Mesendoderm (in vitro differentiated cells): ENCODE data around the gene ADAMTS16.

Experiments
- DNase-seq: peaks from one replicate; pipeline ENCODE4 v3.0.0; 2013
- H2AK5ac ChIP-seq: 2 replicates; pipeline ENCODE4 v1.6.1; 2013; ENCODE audit warnings: low read length, inconsistent platforms
- H2BK120ac ChIP-seq: 2 replicates; pipeline ENCODE4 v1.6.1; 2013; ENCODE audit warnings: low read depth, mild to moderate bottlenecking, low read length, moderate library complexity, mixed read lengths
- H2BK15ac ChIP-seq: replicated peaks from 2 replicates; pipeline ENCODE4 v1.6.1; 2013; ENCODE audit warnings: low read depth, mild to moderate bottlenecking, moderate library complexity
- H2BK5ac ChIP-seq: 2 replicates; pipeline ENCODE4 v1.6.1; 2013; ENCODE audit warnings: low read length, inconsistent platforms
- H3K18ac ChIP-seq: 2 replicates; pipeline ENCODE4 v1.6.1; 2013; ENCODE audit warnings: mild to moderate bottlenecking, low read length, mixed read lengths
- H3K23ac ChIP-seq: one replicate; pipeline ENCODE4 v1.6.1; 2013; ENCODE audit warnings: low read length
- H3K27ac ChIP-seq: 2 replicates; pipeline ENCODE4 v1.5.1; 2013; ENCODE audit warnings: low read depth, mild to moderate bottlenecking, inconsistent platforms, low read length, moderate library complexity
- H3K27me3 ChIP-seq: 2 replicates; pipeline ENCODE4 v1.6.1; 2013; ENCODE audit warnings: low read length, control low read depth, mild to moderate bottlenecking, inconsistent platforms; ENCODE audit not compliant: insufficient read depth, poor library complexity
- H3K36me3 ChIP-seq: 2 replicates; pipeline ENCODE4 v1.6.1; 2013; ENCODE audit warnings: low read length, inconsistent platforms; ENCODE audit not compliant: control insufficient read depth, insufficient read depth
- H3K4ac ChIP-seq: one replicate; pipeline ENCODE4 v1.6.1; 2013; ENCODE audit warnings: low read depth, mild to moderate bottlenecking, low read length, moderate library complexity
- H3K4me1 ChIP-seq: 2 replicates; pipeline ENCODE4 v1.6.1; 2013; ENCODE audit warnings: low read depth, low read length, inconsistent platforms; ENCODE audit not compliant: control insufficient read depth
- H3K4me2 ChIP-seq: 2 replicates; pipeline ENCODE4 v1.6.1; 2013; ENCODE audit warnings: low read length
- H3K4me3 ChIP-seq: 2 replicates; pipeline ENCODE4 v1.5.1; 2013; ENCODE audit warnings: mild to moderate bottlenecking, low read length
- H3K56ac ChIP-seq: one replicate; pipeline ENCODE4 v1.6.1; 2013; ENCODE audit warnings: low read length
- H3K79me1 ChIP-seq: 2 replicates; pipeline ENCODE4 v1.6.1; 2013; ENCODE audit warnings: low read length, inconsistent platforms
- H3K79me2 ChIP-seq: 2 replicates; pipeline ENCODE4 v1.6.1; 2013; ENCODE audit warnings: mild to moderate bottlenecking, low read length; ENCODE audit not compliant: control insufficient read depth, insufficient read depth
- H3K9ac ChIP-seq: 2 replicates; pipeline ENCODE4 v1.6.1; 2013; ENCODE audit warnings: low read length, inconsistent platforms
- H4K5ac ChIP-seq: one replicate; pipeline ENCODE4 v1.6.1; 2013; ENCODE audit warnings: low read length
- H4K8ac ChIP-seq: one replicate; pipeline ENCODE4 v1.6.1; 2013; ENCODE audit warnings: low read depth, mild to moderate bottlenecking, control low read depth, low read length, moderate library complexity
- WGBS: extraction: QIAGEN DNeasy Blood & Tissue Kit; methylation state at CpG from one replicate; pipeline ENCODE4 v1.1.7; 2013; ENCODE audit warnings: low lambda C conversion rate, missing lambda C conversion rate; ENCODE audit not compliant: insufficient coverage; ENCODE audit errors: extremely low coverage; 5-methylcytosine and 5-hydroxymethylcytosine counted together

ADAMTS16 gene

GRCh38 chr5:5344606-5345005, 204.5 kb downstream of the ADAMTS16 start:
- H2BK120ac ChIP-seq: no peak overlapping the region
- H3K18ac ChIP-seq: no peak overlapping the region
- H2BK5ac ChIP-seq: no peak overlapping the region
- no peak overlapping the region for H3K4ac ChIP-seq
- H3K4me2 ChIP-seq: no peak overlapping the region
- no peak overlapping the region for H3K27ac ChIP-seq
- H4K5ac ChIP-seq: no peak overlapping the region
- no peak overlapping the region for H3K9ac ChIP-seq
- H3K4me3 ChIP-seq: no peak overlapping the region
- peaks cover 3% of the 10 kb centered on the region for H3K4me1 ChIP-seq
- H3K56ac ChIP-seq: no peak overlapping the region
- no peaks in the 10 kb centered on the region for H3K27me3 ChIP-seq
- H3K79me1 ChIP-seq: no peaks in the 10 kb centered on the region
- DNase-seq: no peak
- no peaks in the 10 kb centered on the region for H3K36me3 ChIP-seq
- no CpG with 5 or more reads among the region's 5 CpGs for WGBS
- H4K8ac ChIP-seq: no peak overlapping the region
- no peak overlapping the region for H3K23ac ChIP-seq
- H3K79me2 ChIP-seq: no peaks in the 10 kb centered on the region
- no peak overlapping the region for H2BK15ac ChIP-seq
- H2AK5ac ChIP-seq: no peak overlapping the region

GRCh38 chr5:5347442-5347841, 207.3 kb downstream of the ADAMTS16 start:
- Histone ChIP-seq H3K27ac (no peak overlapping the region), H4K8ac (no peak overlapping the region), H2BK5ac (no peak overlapping the region), H3K9ac (no peak overlapping the region), H3K79me1 (no peaks in the 10 kb centered on the region), H2AK5ac (no peak overlapping the region), H3K27me3 (no peaks in the 10 kb centered on the region), H3K4me3 (no peak overlapping the region), H3K4me1 (no peaks in the 10 kb centered on the region), H3K56ac (no peak overlapping the region), H4K5ac (no peak overlapping the region), H3K36me3 (no peaks in the 10 kb centered on the region), H2BK120ac (no peak overlapping the region), H3K23ac (no peak overlapping the region), H2BK15ac (no peak overlapping the region), H3K79me2 (no peaks in the 10 kb centered on the region), H3K4ac (no peak overlapping the region), H3K4me2 (no peak overlapping the region), H3K18ac (no peak overlapping the region)
- DNase-seq: no peak
- WGBS: no CpG with 5 or more reads among the region's 7 CpGs

DNA sequence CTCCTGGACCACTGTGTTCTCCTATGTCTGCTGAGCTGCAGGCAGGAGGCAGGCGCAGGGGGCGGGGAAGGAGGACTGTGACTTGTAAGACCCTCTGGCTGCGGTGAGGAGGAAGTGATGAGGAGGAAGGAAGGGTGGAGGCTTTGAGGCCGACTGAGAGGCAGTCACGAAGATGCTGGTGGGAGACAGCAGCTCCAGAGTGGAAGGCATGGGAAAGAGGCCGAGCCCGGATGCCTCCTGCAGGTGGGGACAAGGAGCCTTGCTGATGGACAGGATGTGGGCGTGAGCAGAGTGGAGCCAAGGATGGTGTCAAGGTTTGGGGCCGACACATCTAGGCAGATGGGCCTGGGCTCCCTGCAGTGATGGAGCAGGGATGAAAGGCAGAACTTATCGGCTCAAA, 208.0 kb downstream of the ADAMTS16 start:
- H4K8ac ChIP-seq: no peak overlapping the region
- no peak overlapping the region for H3K27ac ChIP-seq
- no peak overlapping the region for H2AK5ac ChIP-seq
- H3K79me1 ChIP-seq: no peaks in the 10 kb centered on the region
- no peak overlapping the region for H2BK5ac ChIP-seq
- no peak overlapping the region for H3K4me3 ChIP-seq
- H4K5ac ChIP-seq: no peak overlapping the region
- no peak overlapping the region for H2BK15ac ChIP-seq
- H3K23ac ChIP-seq: no peak overlapping the region
- no peak overlapping the region for H3K4me2 ChIP-seq
- no peaks in the 10 kb centered on the region for H3K79me2 ChIP-seq
- no peaks in the 10 kb centered on the region for H3K36me3 ChIP-seq
- no peak overlapping the region for H3K56ac ChIP-seq
- no peak overlapping the region for H3K18ac ChIP-seq
- H3K4ac ChIP-seq: no peak overlapping the region
- peak; percentile 22 for DNase-seq
- no peak overlapping the region for H3K9ac ChIP-seq
- no peak overlapping the region for H2BK120ac ChIP-seq
- WGBS: no CpG with 5 or more reads among the region's 10 CpGs
- no peaks in the 10 kb centered on the region for H3K27me3 ChIP-seq
- no peaks in the 10 kb centered on the region for H3K4me1 ChIP-seq

GRCh38 chr5:5348576-5348975, 208.4 kb downstream of the ADAMTS16 start:
- no peak for DNase-seq
- Histone ChIP-seq H2BK120ac (no peak overlapping the region), H3K18ac (no peak overlapping the region), H3K4me1 (no peaks in the 10 kb centered on the region), H3K23ac (no peak overlapping the region), H3K36me3 (no peaks in the 10 kb centered on the region), H4K5ac (no peak overlapping the region), H3K4me3 (no peak overlapping the region), H3K9ac (no peak overlapping the region), H3K56ac (no peak overlapping the region), H3K79me2 (no peaks in the 10 kb centered on the region), H2BK15ac (no peak overlapping the region), H3K79me1 (no peaks in the 10 kb centered on the region), H4K8ac (no peak overlapping the region), H3K4me2 (no peak overlapping the region), H3K27me3 (no peaks in the 10 kb centered on the region), H2AK5ac (no peak overlapping the region), H3K27ac (no peak overlapping the region), H2BK5ac (no peak overlapping the region), H3K4ac (no peak overlapping the region)

GRCh38 chr5:5350101-5350500, 210.0 kb downstream of the ADAMTS16 start:
- WGBS: no CpG with 5 or more reads among the region's 9 CpGs
- no peak overlapping the region for H2BK5ac ChIP-seq
- H3K4ac ChIP-seq: no peak overlapping the region
- no peak overlapping the region for H3K9ac ChIP-seq
- no peak overlapping the region for H3K23ac ChIP-seq
- no peak overlapping the region for H4K8ac ChIP-seq
- H2BK15ac ChIP-seq: no peak overlapping the region
- H3K79me1 ChIP-seq: no peaks in the 10 kb centered on the region
- no peak overlapping the region for H3K4me2 ChIP-seq
- H3K4me3 ChIP-seq: no peak overlapping the region
- no peak overlapping the region for H4K5ac ChIP-seq
- H3K36me3 ChIP-seq: no peaks in the 10 kb centered on the region
- no peak overlapping the region for H2AK5ac ChIP-seq
- H2BK120ac ChIP-seq: no peak overlapping the region
- no peak for DNase-seq
- no peak overlapping the region for H3K27ac ChIP-seq
- no peak overlapping the region for H3K56ac ChIP-seq
- H3K18ac ChIP-seq: no peak overlapping the region
- H3K4me1 ChIP-seq: no peaks in the 10 kb centered on the region
- no peaks in the 10 kb centered on the region for H3K27me3 ChIP-seq
- no peaks in the 10 kb centered on the region for H3K79me2 ChIP-seq

- H3K79me1 ChIP-seq: no peaks in the 10 kb centered on the region
- no peak overlapping the region for H3K4me2 ChIP-seq
- H4K8ac ChIP-seq: no peak overlapping the region
- H3K4me1 ChIP-seq: no peaks in the 10 kb centered on the region
- H3K4ac ChIP-seq: no peak overlapping the region
- no peak overlapping the region for H4K5ac ChIP-seq
- H3K36me3 ChIP-seq: no peaks in the 10 kb centered on the region
- H3K79me2 ChIP-seq: no peaks in the 10 kb centered on the region
- H3K23ac ChIP-seq: no peak overlapping the region
- H3K4me3 ChIP-seq: no peak overlapping the region
- no peaks in the 10 kb centered on the region for H3K27me3 ChIP-seq
- WGBS: no CpG with 5 or more reads among the region's 14 CpGs
- no peak overlapping the region for H3K56ac ChIP-seq
- no peak overlapping the region for H3K27ac ChIP-seq
- H3K9ac ChIP-seq: no peak overlapping the region
- H3K18ac ChIP-seq: no peak overlapping the region
- no peak overlapping the region for H2BK5ac ChIP-seq
- DNase-seq: peak; percentile 63
- H2BK15ac ChIP-seq: no peak overlapping the region
- H2AK5ac ChIP-seq: no peak overlapping the region
- H2BK120ac ChIP-seq: no peak overlapping the region
These were observed 211.3 kb downstream of the ADAMTS16 start for GRCh38 chr5:5351288-5351979.
